SU-DHL-6 (cell line): ENCODE data around the gene TSPYL1.

Experiments used
- H2AFZ ChIP-seq: fragments of 200-600 bp; sonication (generic); 2 replicates; pipeline ENCODE4 v1.6.1; 2014; ENCODE audit warnings: low read depth, mild to moderate bottlenecking, moderate library complexity, mixed read lengths, antibody characterized with exemption, low read length; ENCODE audit not compliant: severe bottlenecking
- H3F3A ChIP-seq: fragments of 200-600 bp; shearing (Covaris generic); 2 replicates; pipeline ENCODE4 v1.6.0; 2016; ENCODE audit warnings: antibody characterized with exemption, mild to moderate bottlenecking; ENCODE audit not compliant: insufficient read depth
- H3K27ac ChIP-seq: fragments of 200-600 bp; sonication (generic); 2 replicates; pipeline ENCODE4 v1.5.1; 2016; ENCODE audit warnings: low read depth, mild to moderate bottlenecking, low read length, moderate library complexity, mixed read lengths
- H3K27me3 ChIP-seq: fragments of 200-600 bp; sonication (generic), shearing (Covaris generic); 2 replicates; pipeline ENCODE4 v1.6.0; 2014; ENCODE audit warnings: mild to moderate bottlenecking, low read length
- H3K36me3 ChIP-seq: fragments of 200-600 bp; sonication (generic); 2 replicates; pipeline ENCODE4 v1.6.1; 2014; ENCODE audit warnings: mild to moderate bottlenecking, low read length, mixed read lengths
- H3K4me2 ChIP-seq: fragments of 300-600, 200-600 bp; shearing (Covaris generic), sonication (generic); 2 replicates; pipeline ENCODE4 v1.6.0; 2014; ENCODE audit warnings: low read length, low read depth, mild to moderate bottlenecking; ENCODE audit not compliant: poor library complexity, severe bottlenecking
- H3K4me3 ChIP-seq: fragments of 200-600 bp; sonication (generic); 2 replicates; pipeline ENCODE4 v1.5.1; 2014; ENCODE audit warnings: antibody characterized with exemption, low read length, mild to moderate bottlenecking, mixed read lengths; ENCODE audit not compliant: insufficient read depth, poor library complexity, severe bottlenecking
- H3K79me2 ChIP-seq: fragments of 200-600 bp; sonication (generic); 2 replicates; pipeline ENCODE4 v1.6.1; 2014; ENCODE audit warnings: mild to moderate bottlenecking, low read length, moderate library complexity; ENCODE audit not compliant: insufficient read depth
- H3K9ac ChIP-seq: fragments of 200-600 bp; sonication (generic); 2 replicates; pipeline ENCODE4 v1.7.0; 2014; ENCODE audit warnings: mild to moderate bottlenecking, low read length
- H3K9me2 ChIP-seq: fragments of 200-600 bp; sonication (generic); replicated peaks from 2 replicates; pipeline ENCODE4 v1.6.1; 2014; ENCODE audit warnings: low read length; ENCODE audit not compliant: insufficient read depth
- H3K9me3 ChIP-seq: fragments of 200-600 bp; sonication (generic); 2 replicates; pipeline ENCODE4 v1.6.1; 2014; ENCODE audit warnings: low read length, mixed read lengths; ENCODE audit not compliant: insufficient read depth
- H4K20me1 ChIP-seq: fragments of 200-600 bp; sonication (generic); 2 replicates; pipeline ENCODE4 v1.6.1; 2014; ENCODE audit warnings: low read depth, mild to moderate bottlenecking, antibody characterized with exemption, low read length, moderate library complexity, mixed read lengths
- CTCF ChIP-seq: fragments of 200-600 bp; sonication (generic); IDR thresholded peaks from one replicate; pipeline ENCODE4 v1.5.1; 2017; ENCODE audit warnings: antibody characterized with exemption, mild to moderate bottlenecking, low read length, moderate library complexity; ENCODE audit not compliant: insufficient read depth, poor library complexity, severe bottlenecking
- EZH2phosphoT487 ChIP-seq: fragments of 200-600 bp; sonication (generic), shearing (Covaris generic); conservative IDR thresholded peaks from 2 replicates; pipeline ENCODE4 v1.6.1; 2018; ENCODE audit warnings: mild to moderate bottlenecking, antibody characterized with exemption, low read length, moderate library complexity, mixed read lengths

TSPYL1 gene

GRCh38 chr6:116265041-116265829, 14.5 kb downstream of the TSPYL1 start:
- Histone ChIP-seq H3K36me3 (0 out of 2 replicates have a peak, but pooled peaks cover 3% of the 10 kb centered on the region), H3K9me3 (no peaks in the 10 kb centered on the region), H3K4me3 (no peak overlapping the region), H3K79me2 (no peaks in the 10 kb centered on the region), H3K27me3 (no peaks in the 10 kb centered on the region), H3K9ac (no peak overlapping the region), H3F3A (peaks cover 16% of the 10 kb centered on the region; the same call in 1 of the 2 replicates), H3K27ac (no peak overlapping the region), H2AFZ (no peak overlapping the region), H4K20me1 (no peaks in the 10 kb centered on the region), H3K4me2 (no peak overlapping the region), H3K9me2 (no peaks in the 10 kb centered on the region)
- no peak for TF ChIP-seq EZH2phosphoT487
- no peak for TF ChIP-seq CTCF

GRCh38 chr6:116263353-116263752, 16.4 kb downstream of the TSPYL1 start:
- H4K20me1 ChIP-seq: no peaks in the 10 kb centered on the region
- H3K27ac ChIP-seq: no peak overlapping the region
- H3K9ac ChIP-seq: no peak overlapping the region
- TF ChIP-seq CTCF: no peak
- TF ChIP-seq EZH2phosphoT487: no peak
- no peak overlapping the region for H3K4me3 ChIP-seq
- H2AFZ ChIP-seq: no peak overlapping the region
- no peaks in the 10 kb centered on the region for H3K27me3 ChIP-seq
- no peaks in the 10 kb centered on the region for H3K79me2 ChIP-seq
- H3K36me3 ChIP-seq: 0 out of 2 replicates have a peak, but pooled peaks cover 3% of the 10 kb centered on the region
- H3K4me2 ChIP-seq: no peak overlapping the region
- no peaks in the 10 kb centered on the region for H3K9me3 ChIP-seq
- no peaks in the 10 kb centered on the region for H3F3A ChIP-seq
- no peaks in the 10 kb centered on the region for H3K9me2 ChIP-seq

DNA sequence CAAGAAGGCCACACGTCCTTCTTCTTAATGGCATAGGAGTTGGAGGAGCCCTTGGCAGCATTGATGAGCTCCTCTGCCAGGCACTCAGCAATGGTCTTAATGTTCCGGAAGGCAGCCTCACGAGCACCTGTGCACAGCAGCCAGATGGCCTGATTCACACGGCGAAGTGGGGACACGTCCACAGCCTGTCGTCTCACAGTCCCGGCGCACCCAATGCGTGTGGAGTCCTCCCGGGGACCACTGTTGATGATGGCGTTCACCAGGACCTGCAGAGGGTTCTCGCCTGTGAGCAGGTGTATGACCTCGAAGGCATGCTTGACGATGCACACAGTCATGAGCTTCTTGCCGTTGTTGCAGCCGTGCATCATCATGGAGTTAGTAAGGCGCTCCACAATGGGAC, 21.2 kb downstream of the TSPYL1 start:
- H3K4me3 ChIP-seq: no peak overlapping the region
- no peak overlapping the region for H3K27ac ChIP-seq
- H3K9ac ChIP-seq: no peak overlapping the region
- no peaks in the 10 kb centered on the region for H3F3A ChIP-seq
- no peaks in the 10 kb centered on the region for H3K79me2 ChIP-seq
- 0 out of 2 replicates have a peak, but pooled peaks cover under 1% of the 10 kb centered on the region for H3K36me3 ChIP-seq
- no peaks in the 10 kb centered on the region for H3K9me2 ChIP-seq
- H4K20me1 ChIP-seq: no peaks in the 10 kb centered on the region
- no peak overlapping the region for H2AFZ ChIP-seq
- no peaks in the 10 kb centered on the region for H3K27me3 ChIP-seq
- TF ChIP-seq CTCF (no peak), EZH2phosphoT487 (no peak)
- no peaks in the 10 kb centered on the region for H3K9me3 ChIP-seq
- H3K4me2 ChIP-seq: no peak overlapping the region
